ENCODE results near the gene EIF4B. TPM values are rescaled to one million over a fixed set of nuclear protein-coding genes. Genes with fewer than 3 reads are reported as not detected.

The EIF4B gene
- total RNA-seq, 2 experiments from 2014 or later: 698 to 781 TPM

- Mint-ChIP-seq H3K36me3 (ENCODE audit: low read depth) (no peaks in the 10 kb centered on the region), H3K9me3 (ENCODE audit: low read depth) (no peaks in the 10 kb centered on the region), H3K4me1 (peaks cover 29% of the 10 kb centered on the region), H3K27ac (no peak overlapping the region), H3K27me3 (no peaks in the 10 kb centered on the region), H3K4me3 (no peak overlapping the region)
- POLR2A ChIA-PET: no interaction called here
- peak; percentile 6 for DNase-seq
- ATAC-seq: no peak
- CTCF ChIA-PET: interaction anchor here (0.5 to 3.7 kb wide), 5 partner anchors 13 to 129 kb away, joined by 3 to 24 read pairs (median 3); partner anchors contain the start of gene IGFBP6
- intact Hi-C loops (cut with DNase I, micrococcal nuclease): no loop called here
These were observed 46.4 kb downstream of the EIF4B start for GRCh38 chr12:53052419-53053217.

GRCh38 chr12:53053218-53054111, 47.2 kb downstream of the EIF4B start:
- Mint-ChIP-seq H3K27ac (peak overlapping the region; percentile 84), H3K4me1 (peaks cover 22% of the 10 kb centered on the region), H3K36me3 (ENCODE audit: low read depth) (no peaks in the 10 kb centered on the region), H3K27me3 (no peaks in the 10 kb centered on the region), H3K9me3 (ENCODE audit: low read depth) (no peaks in the 10 kb centered on the region), H3K4me3 (peak overlapping the region; percentile 86)
- DNase-seq (peak; percentile 73), ATAC-seq (peak; percentile 18)
- ChIA-PET CTCF (interaction anchor here (0.5 to 3.7 kb wide), 13 partner anchors 8 to 128 kb away, joined by 3 to 24 read pairs (median 4); partner anchors contain the start of genes EIF4B and IGFBP6), POLR2A (interaction anchor here (1.0 kb wide), 1 partner anchor 47 kb away, joined by 6 read pairs; the partner anchor contains the start of gene EIF4B)
- intact Hi-C loops (cut with DNase I, micrococcal nuclease): loop anchor here (1.0 to 2.0 kb wide), 5 partner anchors 25 to 127 kb away; partner anchors contain the start of genes SPRYD3 (in 2 of the 2), CSAD (in 1 of the 2), EIF4B (in 1 of the 2) and ZNF740 (in 1 of the 2)

GRCh38 chr12:53054112-53054878, 48.0 kb downstream of the EIF4B start:
- CTCF ChIA-PET: interaction anchor here (0.6 to 3.7 kb wide), 13 partner anchors 9 to 127 kb away, joined by 3 to 24 read pairs (median 4); partner anchors contain the start of genes EIF4B and IGFBP6
- Mint-ChIP-seq H3K27me3 (no peaks in the 10 kb centered on the region), H3K9me3 (ENCODE audit: low read depth) (no peaks in the 10 kb centered on the region), H3K4me1 (peaks cover 14% of the 10 kb centered on the region), H3K4me3 (peak overlapping the region; percentile 86), H3K27ac (peak overlapping the region; percentile 84), H3K36me3 (ENCODE audit: low read depth) (no peaks in the 10 kb centered on the region)
- POLR2A ChIA-PET: interaction anchor here (0.6 to 1.0 kb wide), 2 partner anchors 48 to 144 kb away, joined by 5 to 6 read pairs; partner anchors contain the start of gene EIF4B
- intact Hi-C loops (cut with DNase I, micrococcal nuclease): loop anchor here (1.0 to 2.0 kb wide), 5 partner anchors 25 to 126 kb away; partner anchors contain the start of genes SPRYD3 (in 2 of the 2), CSAD (in 1 of the 2), EIF4B (in 1 of the 2) and ZNF740 (in 1 of the 2)
- DNase-seq (peak; percentile 96), ATAC-seq (peak; percentile 94)

- DNase-seq (peak; percentile 3), ATAC-seq (no peak)
- no peak overlapping the region for H3K4me3 Mint-ChIP-seq
- H3K36me3 Mint-ChIP-seq (ENCODE audit: low read depth): no peaks in the 10 kb centered on the region
- POLR2A ChIA-PET: no interaction called here
- no peak overlapping the region for H3K27ac Mint-ChIP-seq
- H3K9me3 Mint-ChIP-seq (ENCODE audit: low read depth): no peaks in the 10 kb centered on the region
- intact Hi-C loops (cut with DNase I, micrococcal nuclease): loop anchor here in 1 of 2 experiments (2.0 kb wide), 1 partner anchor 23 kb away; the partner anchor contains the start of gene SPRYD3
- H3K27me3 Mint-ChIP-seq: no peaks in the 10 kb centered on the region
- CTCF ChIA-PET: interaction anchor here (0.6 to 3.7 kb wide), 10 partner anchors 9 to 77 kb away, joined by 3 to 24 read pairs (median 4); partner anchors contain the start of genes IGFBP6 and SPRYD3
- peaks cover 11% of the 10 kb centered on the region for H3K4me1 Mint-ChIP-seq
These were observed 49.4 kb downstream of the EIF4B start for GRCh38 chr12:53055471-53056266.

- ChIA-PET POLR2A (no interaction called here), CTCF (interaction anchor here (0.7 to 1.8 kb wide), 4 partner anchors 10 to 46 kb away, joined by 3 to 13 read pairs (median 5); partner anchors contain the start of gene SPRYD3)
- intact Hi-C loops (cut with DNase I, micrococcal nuclease): no loop called here
- Mint-ChIP-seq H3K36me3 (ENCODE audit: low read depth) (no peaks in the 10 kb centered on the region), H3K27ac (no peak overlapping the region), H3K4me1 (peaks cover 9% of the 10 kb centered on the region), H3K27me3 (no peaks in the 10 kb centered on the region), H3K4me3 (no peak overlapping the region), H3K9me3 (ENCODE audit: low read depth) (no peaks in the 10 kb centered on the region)
- ATAC-seq (no peak), DNase-seq (peak; percentile 3)
These were observed 50.0 kb downstream of the EIF4B start for GRCh38 chr12:53056296-53056695.

GRCh38 chr12:53056901-53057300, 50.6 kb downstream of the EIF4B start:
- Mint-ChIP-seq H3K27me3 (no peaks in the 10 kb centered on the region), H3K9me3 (ENCODE audit: low read depth) (no peaks in the 10 kb centered on the region), H3K4me3 (no peak overlapping the region), H3K36me3 (ENCODE audit: low read depth) (no peaks in the 10 kb centered on the region), H3K4me1 (peaks cover 9% of the 10 kb centered on the region), H3K27ac (no peak overlapping the region)
- peak; percentile 2 for DNase-seq
- ATAC-seq: no peak
- ChIA-PET POLR2A (no interaction called here), CTCF (interaction anchor here (0.7 to 1.8 kb wide), 7 partner anchors 9 to 45 kb away, joined by 3 to 13 read pairs (median 4); partner anchors contain the start of gene SPRYD3)
- intact Hi-C loops (cut with DNase I, micrococcal nuclease): no loop called here

GRCh38 chr12:53057816-53058500, 51.7 kb downstream of the EIF4B start:
- ChIA-PET POLR2A (interaction anchor here (0.6 kb wide), 1 partner anchor 228 kb away, joined by 4 read pairs; no protein-coding TSS in a partner anchor), CTCF (interaction anchor here (0.6 to 1.8 kb wide), 7 partner anchors 8 to 169 kb away, joined by 3 to 13 read pairs (median 4); partner anchors contain the start of gene SPRYD3)
- Mint-ChIP-seq H3K27me3 (no peaks in the 10 kb centered on the region), H3K4me3 (no peak overlapping the region), H3K27ac (no peak overlapping the region), H3K4me1 (peaks cover 9% of the 10 kb centered on the region), H3K9me3 (ENCODE audit: low read depth) (no peaks in the 10 kb centered on the region), H3K36me3 (ENCODE audit: low read depth) (no peaks in the 10 kb centered on the region)
- ATAC-seq: no peak
- peak; percentile 3 for DNase-seq
- intact Hi-C loops (cut with DNase I, micrococcal nuclease): no loop called here

GRCh38 chr12:53058674-53059433, 52.6 kb downstream of the EIF4B start:
- Mint-ChIP-seq H3K9me3 (ENCODE audit: low read depth) (no peaks in the 10 kb centered on the region), H3K4me1 (peaks cover 4% of the 10 kb centered on the region), H3K4me3 (no peak overlapping the region), H3K27me3 (no peaks in the 10 kb centered on the region), H3K36me3 (ENCODE audit: low read depth) (peaks cover under 1% of the 10 kb centered on the region), H3K27ac (no peak overlapping the region)
- POLR2A ChIA-PET: no interaction called here
- intact Hi-C loops (cut with DNase I, micrococcal nuclease): no loop called here
- no peak for ATAC-seq
- peak; percentile 3 for DNase-seq
- CTCF ChIA-PET: interaction anchor here (15.8 kb wide), 1 partner anchor 42 kb away, joined by 277 read pairs; the partner anchor contains the start of genes IGFBP6 and SOAT2

Measured in activated CD4-positive, alpha-beta T cell treated with anti-CD3 and anti-CD28 coated beads for 36 hours (primary cell).